Neutrophil (primary cell): ENCODE results near the gene CEP135.
"Not testable (repeated sequence)": the region's sequence is repeated elsewhere in the genome, so short reads cannot be mapped to it uniquely, and the experiment has no call there.

Experiments used
- H3K27ac ChIP-seq: fragments of 200-600 bp; sonication (generic); 2 replicates; pipeline ENCODE4 v1.5.1; 2016; ENCODE audit warnings: mild to moderate bottlenecking, moderate library complexity
- H3K27me3 ChIP-seq: fragments of 200-600 bp; sonication (generic); 2 replicates; pipeline ENCODE4 v1.6.0; 2016; ENCODE audit warnings: mild to moderate bottlenecking
- H3K36me3 ChIP-seq: fragments of 200-600 bp; sonication (generic); 2 replicates; pipeline ENCODE4 v1.5.1; 2017
- H3K4me1 ChIP-seq, 2 experiments: fragments of 200-600 bp in 1 of 2; sonication (generic) in 1 of 2; 1 replicate in 1 of 2; 2 replicates in 1 of 2; pipeline versions ENCODE4 v1.5.1 to v1.6.1; 2013 to 2016; ENCODE audit warnings: low read depth in 1 of 2, low read length in 1 of 2, mild to moderate bottlenecking in 1 of 2, moderate library complexity in 1 of 2; ENCODE audit not compliant: control insufficient read depth in 1 of 2, insufficient read depth in 1 of 2
- H3K4me3 ChIP-seq, 2 experiments: fragments of 200-600 bp in 1 of 2; sonication (generic) in 1 of 2; 1 replicate in 1 of 2; 2 replicates in 1 of 2; pipeline ENCODE4 v1.5.1; 2013 to 2016; ENCODE audit warnings: low read depth in 1 of 2, low read length in 1 of 2, mild to moderate bottlenecking in 1 of 2, moderate library complexity in 1 of 2
- H3K9me3 ChIP-seq: fragments of 200-600 bp; sonication (generic); 2 replicates; pipeline ENCODE4 v1.5.1; 2016
- CTCF ChIP-seq: fragments of 200-600 bp; sonication (generic); IDR thresholded peaks from 2 replicates; pipeline ENCODE4 v1.5.1; 2016; ENCODE audit warnings: antibody characterized with exemption

Gene CEP135

DNA sequence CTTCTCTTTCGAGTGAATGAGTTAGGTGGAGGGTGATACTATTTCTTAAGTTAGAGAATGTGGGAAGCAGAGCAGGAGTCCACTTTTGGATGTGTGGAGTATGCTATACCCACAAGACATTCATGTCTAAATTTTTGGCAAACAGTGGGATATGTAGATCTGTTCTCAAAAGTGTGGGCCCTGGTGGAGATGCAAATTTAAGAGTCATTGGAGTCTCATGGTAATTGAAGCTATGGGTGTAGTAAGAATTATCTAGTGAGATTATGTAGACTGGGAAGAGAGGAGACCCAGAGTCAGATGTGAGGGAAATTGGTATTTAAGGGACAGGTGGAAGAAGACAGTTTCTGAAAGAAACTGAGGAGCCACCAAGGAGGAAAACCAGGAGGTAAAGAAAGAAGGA is 7.0 kb downstream of the CEP135 start:
- no peak for TF ChIP-seq CTCF
- H3K36me3 ChIP-seq, result peaks cover 49% of the 10 kb centered on the region

GRCh38 chr4:55959655-55960054 is 10.9 kb downstream of the CEP135 start:
- Histone ChIP-seq H3K4me3 (no peak overlapping the region), H3K4me1 (no peaks in the 10 kb centered on the region), H3K9me3 (no peaks in the 10 kb centered on the region), H3K27me3 (no peaks in the 10 kb centered on the region), H3K36me3 (peaks cover 49% of the 10 kb centered on the region), H3K27ac (no peak overlapping the region)
- no peak for TF ChIP-seq CTCF

More for the DNA sequence above, 7.0 kb downstream of the CEP135 start:
- Histone ChIP-seq H3K9me3 (no peaks in the 10 kb centered on the region), H3K4me1 (no peaks in the 10 kb centered on the region), H3K27ac (no peak overlapping the region), H3K4me3 (no peak overlapping the region), H3K27me3 (no peaks in the 10 kb centered on the region)

GRCh38 chr4:55964046-55964445 is 15.3 kb downstream of the CEP135 start:
- Histone ChIP-seq H3K27ac (no peak overlapping the region), H3K9me3 (no peaks in the 10 kb centered on the region), H3K4me1 (no peaks in the 10 kb centered on the region), H3K4me3 (no peak overlapping the region), H3K36me3 (peaks cover 39% of the 10 kb centered on the region), H3K27me3 (no peaks in the 10 kb centered on the region)
- TF ChIP-seq CTCF, result no peak

DNA sequence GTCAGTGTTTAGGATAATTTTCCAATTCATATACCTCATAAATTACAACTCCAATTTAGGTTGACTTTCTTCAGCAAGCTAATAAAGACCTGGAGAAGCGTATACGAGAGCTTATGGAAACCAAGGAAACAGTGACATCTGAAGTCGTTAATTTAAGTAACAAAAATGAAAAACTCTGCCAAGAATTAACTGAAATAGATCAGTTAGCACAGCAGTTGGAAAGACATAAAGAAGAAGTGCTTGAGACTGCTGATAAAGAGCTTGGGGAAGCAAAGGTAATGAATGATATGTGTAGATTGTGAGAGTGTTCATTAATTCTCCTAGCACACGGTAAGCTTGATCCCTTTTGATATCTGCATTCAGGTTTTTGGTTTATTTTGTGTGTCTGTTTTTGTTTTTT is 16.8 kb downstream of the CEP135 start:
- Histone ChIP-seq H3K4me3 (no peak overlapping the region), H3K4me1 (no peaks in the 10 kb centered on the region), H3K9me3 (no peaks in the 10 kb centered on the region), H3K27me3 (no peaks in the 10 kb centered on the region), H3K27ac (no peak overlapping the region), H3K36me3 (peaks cover 32% of the 10 kb centered on the region)
- no peak for TF ChIP-seq CTCF

DNA sequence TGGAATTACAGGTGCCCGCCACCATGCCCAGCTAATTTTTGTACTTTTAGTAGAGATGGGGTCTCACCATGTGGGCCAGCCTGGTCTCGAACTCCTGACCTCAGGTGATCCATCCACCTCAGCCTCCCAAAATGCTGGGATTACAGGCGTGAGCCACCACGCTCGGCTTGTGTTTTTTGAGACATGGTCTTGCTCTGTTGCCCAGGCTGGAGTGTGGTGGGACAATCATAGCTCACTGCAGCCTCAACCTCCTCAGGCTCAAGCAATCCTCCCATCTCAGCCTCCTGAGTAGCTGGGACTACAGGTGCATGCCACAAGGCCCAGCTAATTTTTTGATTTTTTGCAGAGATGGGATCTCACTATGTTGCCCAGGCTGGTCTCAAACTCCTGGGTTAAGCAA is 17.6 kb downstream of the CEP135 start:
- H3K27me3 ChIP-seq, H3K4me3 ChIP-seq, H3K9me3 ChIP-seq, H3K27ac ChIP-seq, H3K4me1 ChIP-seq: not testable (repeated sequence)
- peaks cover 33% of the 10 kb centered on the region for H3K36me3 ChIP-seq

- H3K36me3 ChIP-seq, result peaks cover 43% of the 10 kb centered on the region
- no peak for TF ChIP-seq CTCF
- no peaks in the 10 kb centered on the region for H3K27me3 ChIP-seq
- H3K9me3 ChIP-seq, result no peaks in the 10 kb centered on the region
- H3K27ac ChIP-seq, result no peak overlapping the region
- H3K4me3 ChIP-seq, result no peak overlapping the region
- no peaks in the 10 kb centered on the region for H3K4me1 ChIP-seq
These were observed 18.6 kb downstream of the CEP135 start for GRCh38 chr4:55967376-55967775.
